C4-2B (cell line): ENCODE results near the gene FGD4.

ENCODE experiments used
- H3K27ac ChIP-seq: fragments of 450-650 bp; 2 replicates; pipeline ENCODE4 v1.5.1; 2017
- CTCF ChIP-seq: fragments of 450-650 bp; conservative IDR thresholded peaks from 2 replicates; pipeline ENCODE4 v1.5.1; 2017; ENCODE audit warnings: mild to moderate bottlenecking
- ZFX ChIP-seq: fragments of 450-650 bp; IDR thresholded peaks from 2 replicates; pipeline ENCODE4 v1.6.1; 2017

The FGD4 gene

GRCh38 chr12:32466986-32467711 is 67.8 kb downstream of the FGD4 start:
- no peak for TF ChIP-seq CTCF
- no peak for TF ChIP-seq ZFX
- H3K27ac ChIP-seq, result no peak overlapping the region

- no peak overlapping the region for H3K27ac ChIP-seq
- TF ChIP-seq ZFX, result no peak
- TF ChIP-seq CTCF, result no peak
Observed at GRCh38 chr12:32467959-32468863, 68.9 kb downstream of the FGD4 start.

- no peak overlapping the region for H3K27ac ChIP-seq
- TF ChIP-seq ZFX, result no peak
- no peak for TF ChIP-seq CTCF
Observed at GRCh38 chr12:32470936-32471470, 71.6 kb downstream of the FGD4 start.

- TF ChIP-seq CTCF, result no peak
- TF ChIP-seq ZFX, result no peak
- H3K27ac ChIP-seq, result no peak overlapping the region
Observed at GRCh38 chr12:32471591-32472001, 72.2 kb downstream of the FGD4 start.

- no peak overlapping the region for H3K27ac ChIP-seq
- TF ChIP-seq ZFX, result no peak
- no peak for TF ChIP-seq CTCF
Observed at GRCh38 chr12:32475724-32476123, 76.4 kb downstream of the FGD4 start.

- TF ChIP-seq ZFX, result no peak
- TF ChIP-seq CTCF, result no peak
- no peak overlapping the region for H3K27ac ChIP-seq
Observed at GRCh38 chr12:32476446-32476845, 77.1 kb downstream of the FGD4 start.

GRCh38 chr12:32477714-32478113 is 78.4 kb downstream of the FGD4 start:
- TF ChIP-seq CTCF, result no peak
- TF ChIP-seq ZFX, result no peak
- H3K27ac ChIP-seq, result no peak overlapping the region
